COR-L47 (cell line): Measurements from ENCODE around the gene MAF.

Experiments used
- DNase-seq: peaks from one replicate; lab custom pipeline; 2025; lab: John Stamatoyannopoulos, UW

The MAF gene

DNA sequence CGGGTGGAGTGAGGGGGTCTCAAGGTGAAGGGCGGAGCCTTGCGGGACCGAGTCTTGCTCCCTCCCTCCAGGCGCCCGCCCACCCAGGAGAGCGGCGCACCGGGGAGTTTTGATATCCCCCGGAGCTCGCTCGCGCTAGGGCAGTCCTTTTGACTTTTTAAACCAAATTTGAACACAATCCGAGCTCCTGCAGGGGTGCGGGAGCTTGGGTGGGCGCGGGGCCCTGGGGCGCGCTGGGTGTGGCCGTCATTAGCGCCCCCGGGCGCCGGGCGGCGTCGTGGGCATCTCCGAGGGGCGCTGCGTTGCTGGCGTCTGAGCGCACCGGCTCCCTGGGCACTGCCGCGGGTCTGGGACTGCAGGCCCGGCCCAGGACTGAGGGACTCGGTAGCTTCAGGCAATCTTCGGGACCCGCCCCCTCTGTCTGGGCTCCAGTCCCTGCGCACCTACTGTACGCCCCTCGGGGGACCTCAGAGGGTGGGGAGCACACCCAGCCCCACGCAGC is 10.9 kb downstream of the MAF start:
- no peak for DNase-seq

DNA sequence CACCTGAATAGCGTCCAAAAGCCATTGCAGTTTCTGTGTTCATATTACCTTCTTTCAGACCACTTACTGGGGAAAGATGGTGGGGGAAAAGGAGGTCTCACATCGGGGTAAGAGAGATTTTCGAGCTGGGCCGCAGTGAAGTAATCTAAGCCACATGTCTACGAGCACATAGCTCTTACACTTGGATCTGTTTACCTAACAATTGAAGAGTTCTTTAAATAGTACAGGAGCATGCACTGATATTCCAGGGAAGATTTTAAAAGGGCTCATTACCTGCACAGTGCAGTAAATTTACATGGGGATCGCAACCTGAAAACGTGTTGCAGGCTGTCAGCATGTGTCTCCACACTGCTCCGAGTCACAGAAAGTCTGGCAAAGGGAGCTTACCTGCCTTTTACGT is 12.6 kb downstream of the MAF start:
- DNase-seq: no peak

DNA sequence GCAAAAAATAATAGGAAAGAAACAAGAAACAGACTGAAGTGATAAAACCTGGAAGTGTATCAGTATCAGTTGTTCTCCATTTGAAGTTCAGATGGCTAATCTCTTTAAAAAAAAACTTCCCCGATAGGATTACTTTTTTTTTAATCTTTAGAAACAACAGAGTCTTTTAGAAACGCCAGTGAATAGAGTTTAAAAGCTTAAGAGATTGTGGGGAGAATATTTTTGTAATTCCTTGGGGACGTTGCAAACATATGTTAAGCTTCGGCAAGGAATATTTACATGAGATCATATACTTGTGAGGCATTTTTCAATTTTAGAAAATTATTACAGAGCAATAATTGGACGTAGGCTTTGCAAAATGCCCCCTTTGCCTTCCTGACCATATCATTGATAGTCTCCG is 13.2 kb downstream of the MAF start:
- DNase-seq: no peak

DNA sequence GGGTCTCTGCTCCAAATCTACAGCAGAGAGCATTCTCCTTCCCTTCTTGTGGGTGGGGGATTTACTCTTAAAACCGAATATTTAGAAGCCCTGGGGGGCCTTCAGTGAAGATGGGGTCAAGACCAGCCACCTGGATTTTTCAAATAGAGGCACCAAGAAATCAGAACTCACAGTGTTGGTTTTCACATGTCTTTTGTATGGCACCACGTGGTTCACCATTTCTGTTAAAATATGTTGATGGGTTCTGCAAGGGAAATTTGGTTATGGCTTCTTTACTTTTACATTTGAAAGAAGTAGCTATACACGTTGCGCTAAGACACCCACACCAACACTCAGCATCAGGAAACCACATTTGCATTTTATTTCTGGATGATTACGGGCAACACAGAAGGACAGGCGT is 17.7 kb downstream of the MAF start:
- no peak for DNase-seq

DNA sequence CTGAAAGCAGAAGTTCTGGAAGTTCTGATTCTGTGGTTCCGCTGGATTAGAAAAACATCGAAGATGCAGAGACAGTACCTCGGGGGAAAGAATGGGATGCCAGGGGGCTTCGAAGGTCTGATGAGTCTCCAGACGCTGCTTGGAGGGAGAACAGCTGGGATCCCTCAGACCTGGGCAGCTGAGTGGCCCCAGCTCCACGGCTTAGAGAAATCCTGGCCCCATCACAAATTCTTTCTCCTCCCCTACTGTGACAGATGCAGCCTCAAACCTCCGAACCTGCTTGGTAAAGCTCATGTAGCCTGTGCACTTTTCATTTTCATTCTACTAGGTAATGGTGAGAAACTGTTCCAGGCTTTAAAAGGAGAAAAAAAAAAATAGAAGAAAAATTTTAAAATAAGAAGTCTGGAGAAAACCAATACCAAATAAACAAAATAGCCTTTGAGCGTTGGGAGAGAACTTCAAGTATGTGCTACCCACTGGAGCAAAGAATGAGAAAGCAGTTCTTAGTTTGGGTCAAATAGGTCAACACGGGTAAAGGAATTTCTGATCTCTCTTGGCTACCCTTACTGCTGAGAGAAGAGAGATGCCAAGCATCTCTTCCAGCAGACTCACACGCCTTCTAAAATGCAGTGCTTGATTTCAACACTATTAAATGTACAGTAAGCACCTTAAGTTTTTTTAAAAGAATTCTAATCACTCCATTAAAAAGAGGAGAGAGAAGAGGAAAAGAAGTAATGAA is 19.9 kb downstream of the MAF start:
- DNase-seq: no peak

DNA sequence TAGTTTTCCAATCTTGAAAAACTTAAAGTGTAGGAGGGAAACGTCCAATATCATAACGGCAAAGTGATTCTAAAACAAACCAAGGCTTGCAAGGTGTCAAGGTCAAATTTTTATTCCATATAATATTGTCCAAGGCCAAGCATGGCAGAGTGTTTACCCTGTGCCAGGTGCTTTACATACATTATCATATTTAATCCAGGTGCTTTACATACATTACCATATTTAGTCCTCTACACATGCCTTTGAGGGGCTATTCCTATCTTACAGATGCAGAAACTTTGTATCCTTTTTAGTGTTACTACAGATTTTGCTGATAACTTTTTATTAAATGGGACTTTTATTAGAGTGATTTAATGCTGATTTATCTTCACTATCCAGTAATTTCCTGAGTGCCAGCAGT is 23.9 kb downstream of the MAF start:
- DNase-seq: no peak

DNA sequence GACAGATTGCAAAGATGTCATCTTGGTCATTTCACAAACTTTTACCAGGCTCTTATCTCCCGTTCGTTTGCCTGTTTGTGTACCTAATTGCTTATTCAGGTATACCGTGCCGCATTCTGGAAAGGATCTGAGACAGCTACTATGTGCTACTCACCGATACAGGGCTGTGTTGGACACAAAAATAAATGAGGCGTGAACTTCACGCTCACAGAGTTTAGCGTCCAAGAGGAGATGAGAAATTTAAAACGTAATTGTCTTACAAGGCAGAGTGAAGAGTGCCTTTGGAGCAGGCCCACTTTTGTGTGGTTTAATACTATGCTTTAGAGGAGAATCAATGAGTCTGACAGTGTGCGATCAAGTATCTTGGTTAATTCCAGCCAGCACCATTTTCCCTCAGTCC is 26.7 kb downstream of the MAF start:
- no peak for DNase-seq

DNA sequence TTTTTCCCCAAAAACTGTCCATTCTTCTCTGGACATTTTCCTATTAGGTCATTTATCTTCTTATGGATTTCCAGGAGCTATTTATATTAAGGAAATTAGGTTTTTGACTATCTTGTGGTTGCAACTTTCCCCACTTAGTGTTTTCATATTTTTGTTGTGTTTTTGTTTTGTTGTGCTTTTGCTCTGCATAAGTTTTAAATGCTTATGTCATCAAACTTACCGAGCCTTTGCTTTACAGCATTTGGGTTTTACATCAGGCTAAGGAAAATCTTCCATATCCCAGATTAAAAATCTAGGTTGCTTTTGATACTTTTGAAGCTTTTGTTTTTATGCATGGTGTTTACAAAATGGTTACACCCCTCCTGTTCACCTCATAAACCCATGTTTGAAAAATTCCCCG is 27.5 kb downstream of the MAF start:
- no peak for DNase-seq

DNA sequence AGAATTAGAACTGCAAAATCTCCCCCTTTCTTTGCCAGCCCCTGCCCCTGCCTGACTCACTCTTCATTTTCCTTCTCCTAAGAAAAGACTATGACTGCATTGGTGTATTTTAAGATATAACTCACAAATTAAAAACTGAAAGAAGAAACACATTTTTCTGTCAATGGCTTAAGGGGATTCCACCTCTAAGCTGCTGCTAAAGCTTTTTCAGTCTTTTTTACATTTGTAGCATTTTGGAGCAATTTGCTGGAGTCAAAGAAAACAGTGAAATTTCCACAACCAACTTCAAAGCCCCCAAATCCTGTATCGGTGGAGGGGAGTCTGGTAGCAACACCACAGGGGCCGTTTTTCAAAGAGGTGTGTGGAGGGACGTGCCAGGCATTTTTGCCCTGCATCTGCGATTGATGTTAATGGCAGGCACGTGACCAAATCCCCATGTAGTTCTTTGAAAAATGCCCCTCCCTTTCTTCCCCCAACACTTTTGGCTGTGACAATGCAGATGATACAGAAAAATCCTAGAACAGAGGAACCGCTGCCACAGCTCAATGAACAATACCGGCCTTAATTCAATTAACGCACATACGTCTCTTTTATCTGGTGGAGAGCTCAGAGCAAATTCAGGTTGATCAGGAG is 28.5 kb downstream of the MAF start:
- DNase-seq: no peak

DNA sequence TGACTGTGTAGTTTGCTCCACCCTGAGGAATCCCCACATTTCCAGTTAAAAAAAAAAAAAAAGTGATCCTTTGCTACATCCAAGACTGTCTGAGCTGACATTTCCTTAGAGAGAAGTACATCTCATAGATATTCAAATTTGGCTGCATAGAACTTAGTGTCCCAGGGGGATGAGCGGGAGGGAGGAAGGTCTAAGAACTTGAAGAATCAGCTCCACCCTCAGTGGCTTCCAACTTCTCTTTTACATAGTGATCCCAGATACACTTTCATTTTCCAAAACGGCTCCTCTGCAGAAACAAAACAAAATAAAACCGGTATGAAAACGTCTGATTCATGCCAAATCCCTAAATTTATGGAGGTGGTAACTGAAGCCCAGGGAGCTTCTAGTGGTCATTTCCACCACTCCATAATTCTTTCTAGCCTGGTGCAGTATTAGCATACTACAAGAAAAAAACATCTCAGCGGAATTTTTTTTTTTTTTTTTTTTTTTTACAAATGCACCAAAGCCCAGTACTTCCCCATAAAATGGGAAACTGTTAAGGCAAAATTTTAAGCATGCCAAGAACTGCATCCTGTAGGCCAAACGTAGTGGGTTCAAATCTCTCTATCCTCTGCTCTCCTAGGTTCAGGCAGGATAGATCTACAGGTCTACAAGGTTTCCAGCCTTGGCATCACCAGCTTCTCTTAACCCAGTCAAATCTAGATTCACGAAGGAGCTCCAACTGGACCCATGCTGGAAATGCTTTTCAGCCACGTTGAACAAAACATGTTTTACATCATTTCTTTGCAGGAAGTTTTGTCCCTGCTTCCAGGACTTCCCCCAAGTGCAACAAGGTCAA is 29.3 kb downstream of the MAF start:
- no peak for DNase-seq

DNA sequence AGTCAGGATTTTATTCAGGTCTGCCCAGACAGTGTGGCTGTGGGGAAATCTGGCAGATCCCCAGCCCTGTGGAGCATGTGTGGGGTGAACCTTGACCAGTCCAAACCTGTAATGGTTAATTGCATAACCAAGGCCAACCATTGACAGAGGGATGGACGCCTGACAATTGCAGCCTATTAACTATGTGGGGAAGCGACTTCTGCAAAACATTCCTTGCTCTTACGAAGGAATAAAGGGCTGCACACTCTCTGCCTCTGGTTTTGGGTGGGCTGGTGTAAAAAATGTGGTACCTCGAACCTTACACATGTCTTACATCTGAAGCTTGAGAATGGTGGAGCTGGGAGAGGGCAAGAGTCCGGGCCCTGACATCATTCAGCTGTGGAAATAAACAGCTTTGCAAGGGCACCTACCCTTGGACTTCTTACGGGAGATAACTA is 35.8 kb downstream of the MAF start:
- no peak for DNase-seq

DNA sequence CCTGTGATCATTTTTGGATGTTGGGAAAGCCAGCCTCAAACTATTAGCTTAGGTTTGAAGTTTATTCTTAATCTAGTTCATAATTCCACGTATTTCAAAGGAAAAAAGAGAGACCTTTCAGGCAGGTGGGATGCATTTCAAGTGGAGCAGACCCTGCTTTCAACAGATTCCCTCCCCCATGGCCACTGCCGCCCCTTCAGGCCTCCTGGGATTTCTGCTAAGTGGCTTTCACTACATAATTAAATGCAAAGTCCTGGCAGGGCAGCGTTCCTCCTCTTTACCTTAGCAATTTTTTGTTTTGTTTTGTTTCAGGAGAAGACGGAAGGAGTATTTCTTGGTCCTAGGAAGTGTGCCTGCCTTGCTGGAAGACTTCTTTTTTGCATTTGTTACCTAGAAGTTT is 36.6 kb downstream of the MAF start:
- no peak for DNase-seq

DNA sequence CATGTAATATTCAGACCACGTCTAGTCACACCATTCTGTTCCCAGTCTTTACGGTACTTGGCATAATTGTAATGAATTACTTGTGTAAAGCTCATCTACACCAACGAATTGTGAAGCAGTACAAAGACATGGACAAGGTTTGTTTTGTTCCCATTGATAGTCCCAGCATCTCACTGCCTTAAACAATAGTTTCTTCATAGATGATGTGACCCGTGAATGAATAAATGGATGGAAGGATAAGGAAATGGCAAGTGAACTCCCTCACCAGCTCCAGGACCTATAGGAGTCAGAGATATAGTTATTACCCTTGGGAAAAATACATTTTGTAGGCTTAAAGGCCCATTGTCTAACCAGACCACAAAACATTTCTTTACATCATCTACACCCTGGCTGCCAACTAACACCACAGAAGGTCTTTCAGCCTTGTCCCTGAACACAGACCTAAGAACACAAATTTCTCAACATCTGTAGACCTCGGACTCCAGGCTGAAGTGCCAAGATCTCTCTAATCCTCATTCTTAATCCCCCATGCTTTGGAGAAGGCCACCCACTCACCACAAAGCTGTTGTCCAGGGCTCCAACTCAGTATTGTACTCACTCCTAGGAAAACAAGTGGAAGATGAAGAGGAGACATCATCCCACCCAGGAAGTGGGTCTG is 38.2 kb downstream of the MAF start:
- DNase-seq: no peak

DNA sequence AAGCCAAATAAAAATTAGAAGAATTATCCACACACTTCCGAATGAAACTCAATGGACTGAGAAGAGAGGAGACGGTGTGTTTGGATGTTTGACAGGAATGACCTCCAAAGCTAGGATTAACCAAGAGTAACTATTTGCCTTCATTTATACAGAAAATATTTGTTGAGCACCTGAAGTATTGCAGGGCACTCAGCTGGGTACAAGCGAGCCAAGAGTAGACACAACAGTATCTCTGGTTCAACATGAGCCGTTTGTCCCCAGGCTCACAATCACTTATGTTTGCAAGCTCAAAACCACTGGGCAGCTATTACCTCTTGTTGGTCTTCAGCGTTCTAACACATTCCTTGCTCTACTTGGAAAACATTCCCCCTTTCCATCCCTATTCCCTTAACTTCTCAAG is 38.8 kb downstream of the MAF start:
- DNase-seq: no peak

DNA sequence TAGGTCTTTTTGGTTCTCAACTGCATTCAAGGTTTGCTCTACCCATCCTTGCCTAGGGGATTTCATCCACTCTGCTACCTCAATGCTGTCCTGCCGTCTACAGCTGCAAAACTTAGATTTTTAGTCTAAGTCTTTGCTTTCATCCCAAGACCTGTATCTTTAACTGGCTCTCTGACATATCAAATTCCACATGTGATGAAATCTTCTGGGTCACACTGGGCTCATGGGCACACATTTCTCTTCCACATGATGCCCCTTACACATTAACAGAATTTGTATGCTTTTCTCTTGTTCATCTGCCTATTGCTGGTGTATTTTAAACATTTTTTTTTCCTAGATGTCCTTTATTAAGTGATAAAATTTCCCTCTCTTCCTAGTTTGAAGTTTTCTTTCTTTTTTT is 39.6 kb downstream of the MAF start:
- no peak for DNase-seq

DNA sequence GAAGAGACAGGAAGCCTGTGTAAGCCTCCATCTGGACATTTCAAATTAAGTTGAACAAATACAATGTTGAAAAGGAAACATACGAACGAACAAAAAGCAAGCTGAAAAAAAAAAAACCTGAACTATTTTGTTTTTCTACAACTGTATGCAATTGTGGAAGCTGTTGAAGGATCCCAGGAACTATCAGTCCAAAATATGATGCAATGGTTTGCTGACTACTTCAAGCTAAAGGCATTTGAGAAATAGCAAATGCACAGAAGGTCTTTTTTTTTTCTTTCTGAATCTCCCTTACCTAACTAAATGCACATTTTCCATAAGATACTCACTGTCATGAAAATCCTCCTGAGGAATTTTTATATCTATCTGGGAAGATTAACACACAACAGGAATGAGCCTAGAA is 40.2 kb downstream of the MAF start:
- DNase-seq: no peak

DNA sequence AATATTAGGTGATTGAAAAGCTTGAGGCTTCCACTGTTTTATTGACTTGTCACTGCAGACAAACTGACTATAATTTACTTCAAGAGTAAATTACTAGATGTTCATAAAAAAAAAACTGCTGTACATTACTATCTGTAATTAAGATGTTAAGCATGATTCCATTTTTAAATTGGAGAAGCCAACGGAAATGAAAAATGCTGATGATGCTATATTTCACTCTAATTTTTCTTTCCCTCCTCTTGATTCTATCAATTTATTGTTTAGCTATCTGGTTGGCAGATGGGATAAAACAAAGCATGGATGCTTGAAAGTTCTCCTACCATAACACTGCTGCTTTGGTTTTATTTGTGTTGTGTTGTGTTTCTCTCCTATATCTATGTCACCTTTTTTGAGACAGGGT is 41.0 kb downstream of the MAF start:
- no peak for DNase-seq

DNA sequence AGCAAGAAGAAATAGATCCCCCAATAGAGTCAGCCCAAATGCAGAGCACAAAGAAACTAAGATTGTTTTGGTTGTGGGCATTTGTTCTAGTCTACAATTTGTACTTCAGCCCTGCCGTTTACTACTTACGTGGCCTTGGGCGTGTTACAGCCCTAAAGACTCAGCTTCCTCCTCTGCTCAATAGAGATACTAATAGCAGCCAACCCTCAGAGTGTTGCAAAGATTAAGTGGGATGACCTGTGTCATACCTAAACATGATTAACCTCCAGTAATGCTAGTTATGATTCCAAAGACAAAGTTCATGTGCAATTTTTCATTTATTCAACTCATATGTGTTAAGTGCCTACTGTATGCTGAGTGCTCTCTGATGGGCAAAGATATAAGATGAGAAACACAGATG is 43.1 kb downstream of the MAF start:
- DNase-seq: no peak

DNA sequence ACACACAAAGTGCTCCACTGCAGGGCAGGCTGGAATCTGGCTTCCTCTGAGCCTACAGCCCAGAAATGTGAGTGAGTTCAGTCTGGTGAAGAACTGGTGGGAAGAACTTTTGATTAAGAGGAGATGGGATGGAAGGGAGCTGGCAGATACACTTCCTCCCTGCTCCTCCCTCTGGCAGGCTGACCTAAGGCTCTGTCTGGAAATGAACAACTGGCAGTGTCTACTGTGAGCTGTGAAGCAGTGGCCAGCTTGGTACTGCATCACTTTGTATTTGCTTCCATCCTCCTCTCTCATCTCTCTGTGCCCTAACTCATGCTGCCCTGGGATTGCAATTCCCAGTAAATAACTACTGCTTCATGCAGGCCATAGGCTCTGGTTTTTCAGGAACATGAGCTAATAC is 45.6 kb downstream of the MAF start:
- DNase-seq: no peak

DNA sequence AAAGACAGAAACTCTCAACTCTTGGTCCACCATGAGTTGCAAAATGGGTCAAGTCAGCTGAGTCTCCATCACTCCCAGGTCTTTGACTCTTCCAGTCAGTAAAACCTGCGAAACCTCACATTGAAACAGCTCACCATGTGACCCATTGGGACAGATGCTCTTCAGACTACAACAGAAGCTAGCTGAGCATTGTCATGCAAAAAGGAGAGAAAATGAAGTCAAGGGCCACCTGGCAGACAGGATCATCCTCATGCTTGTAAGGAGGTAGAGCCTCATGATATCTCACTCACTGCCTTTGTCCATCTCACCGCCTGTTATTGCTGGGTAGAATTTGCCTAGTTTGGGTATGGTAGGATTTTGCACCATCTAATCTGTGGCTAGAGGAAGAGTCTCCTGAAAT is 50.2 kb downstream of the MAF start:
- DNase-seq: no peak

DNA sequence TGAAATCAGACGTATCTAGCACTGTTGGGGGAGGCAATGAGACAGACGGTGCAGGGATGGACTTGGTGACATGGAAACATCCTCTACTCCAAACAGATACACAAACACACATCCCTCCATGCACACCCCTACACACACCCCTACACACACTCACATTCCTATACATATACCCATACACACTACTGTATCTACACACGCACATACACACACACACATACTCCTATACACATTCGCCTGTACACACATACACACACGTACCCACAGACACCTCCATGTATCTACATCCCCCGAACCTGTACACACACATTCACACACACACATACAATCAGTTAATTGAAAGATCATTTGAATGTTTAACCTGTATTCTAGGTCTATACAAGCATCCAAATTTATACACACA is 53.5 kb downstream of the MAF start:
- DNase-seq: no peak
